Breast epithelium (tissue), 4 donors: ENCODE data around the gene TNFRSF25. TPM values are rescaled to one million over a fixed set of nuclear protein-coding genes. Genes with fewer than 3 reads are reported as not detected.

Source experiments
- DNase-seq, 2 donors: peaks; one replicate each; pipeline ENCODE4 v3.0.0-alpha.2; 2019; ENCODE audit warnings: low spot score in 2 of 2
- H3K27ac ChIP-seq, 2 donors: fragments of 200-600 bp; sonication (generic) in 1 of 2; one replicate each; pipeline ENCODE4 v1.5.1; 2016 to 2019; ENCODE audit warnings: mild to moderate bottlenecking in 1 of 2
- H3K27me3 ChIP-seq, 2 donors: fragments of 200-600 bp; sonication (generic) in 1 of 2; one replicate each; pipeline versions ENCODE4 v1.5.1 to v1.6.0; 2017 to 2019; ENCODE audit warnings: control low read depth in 1 of 2, mild to moderate bottlenecking in 1 of 2
- H3K36me3 ChIP-seq: fragments of 200-600 bp; one replicate; pipeline ENCODE4 v1.5.1; 2019
- H3K4me1 ChIP-seq, 2 donors: fragments of 200-600 bp; sonication (generic); one replicate each; pipeline ENCODE4 v1.5.1; 2016 to 2019; ENCODE audit warnings: control low read depth in 1 of 2
- H3K4me3 ChIP-seq, 3 donors: fragments of 200-600 bp; sonication (generic); 1 replicate in 2 of 3; 2 replicates in 1 of 3; pipeline ENCODE4 v1.5.1; 2016 to 2019; ENCODE audit warnings: mild to moderate bottlenecking in 3 of 3, moderate library complexity in 2 of 3
- H3K9me3 ChIP-seq, 2 donors: fragments of 200-600 bp; sonication (generic) in 1 of 2; one replicate each; pipeline ENCODE4 v1.5.1; 2016 to 2019; ENCODE audit warnings: control low read depth in 1 of 2
- CTCF ChIP-seq, 3 donors: fragments of 450-650 bp; IDR thresholded peaks; one replicate each; pipeline ENCODE4 v1.5.1; 2016 to 2017; ENCODE audit warnings: antibody characterized with exemption in 3 of 3, mild to moderate bottlenecking in 3 of 3, moderate library complexity in 3 of 3
- POLR2A ChIP-seq: fragments of 450-650 bp; IDR thresholded peaks from one replicate; pipeline ENCODE4 v1.6.1; 2016; ENCODE audit warnings: antibody characterized with exemption, mild to moderate bottlenecking, moderate library complexity
- POLR2AphosphoS5 ChIP-seq, 3 donors: sonication (generic); formaldehyde crosslinking; IDR thresholded peaks; one replicate each; pipeline ENCODE4 v1.6.1; 2017; ENCODE audit warnings: antibody characterized with exemption in 3 of 3
- intact Hi-C: fragments of 100-400 bp; cut with DNase I; formaldehyde crosslinking; loops from one replicate; pipeline ENCODE4 v1.15.1; 2023; ENCODE audit warnings: low total_unique reads
- total RNA-seq, 3 donors: library from RNA; depleted of rRNA; stranded (reverse); fragments of >200 nt; gene quantifications; one replicate each; pipeline ENCODE4 v1.1.0, GENCODE V29; 2016

Gene TNFRSF25
- total RNA-seq, 3 donors from 2014 or later = 3.8 to 13.1 (median 12.4) TPM

GRCh38 chr1:6475381-6476133 is 9.6 kb upstream of the TNFRSF25 start:
- H3K9me3 ChIP-seq = no peaks in the 10 kb centered on the region
- H3K27me3 ChIP-seq = no peaks in the 10 kb centered on the region
- H3K36me3 ChIP-seq = no peaks in the 10 kb centered on the region
- no peak overlapping the region for H3K27ac ChIP-seq
- H3K4me1 ChIP-seq = no peaks in the 10 kb centered on the region
- no peak overlapping the region for H3K4me3 ChIP-seq
- no peak for TF ChIP-seq POLR2AphosphoS5 (IDR thresholded peaks at IDR 0.05)
- TF ChIP-seq POLR2A = no peak
- peak; percentile 71 to 82 (median 81) for TF ChIP-seq CTCF (IDR thresholded peaks at IDR 0.05)
- intact Hi-C loops = no loop called here
- DNase-seq = peak in 1 of 2 donors; percentile 42

GRCh38 chr1:6474815-6475282 is 8.9 kb upstream of the TNFRSF25 start:
- TF ChIP-seq CTCF (IDR thresholded peaks at IDR 0.05) = no peak
- Histone ChIP-seq H3K27me3 (no peaks in the 10 kb centered on the region), H3K9me3 (no peaks in the 10 kb centered on the region), H3K4me1 (no peaks in the 10 kb centered on the region), H3K27ac (no peak overlapping the region), H3K4me3 (no peak overlapping the region), H3K36me3 (no peaks in the 10 kb centered on the region)
- intact Hi-C loops = no loop called here
- no peak for DNase-seq

DNA sequence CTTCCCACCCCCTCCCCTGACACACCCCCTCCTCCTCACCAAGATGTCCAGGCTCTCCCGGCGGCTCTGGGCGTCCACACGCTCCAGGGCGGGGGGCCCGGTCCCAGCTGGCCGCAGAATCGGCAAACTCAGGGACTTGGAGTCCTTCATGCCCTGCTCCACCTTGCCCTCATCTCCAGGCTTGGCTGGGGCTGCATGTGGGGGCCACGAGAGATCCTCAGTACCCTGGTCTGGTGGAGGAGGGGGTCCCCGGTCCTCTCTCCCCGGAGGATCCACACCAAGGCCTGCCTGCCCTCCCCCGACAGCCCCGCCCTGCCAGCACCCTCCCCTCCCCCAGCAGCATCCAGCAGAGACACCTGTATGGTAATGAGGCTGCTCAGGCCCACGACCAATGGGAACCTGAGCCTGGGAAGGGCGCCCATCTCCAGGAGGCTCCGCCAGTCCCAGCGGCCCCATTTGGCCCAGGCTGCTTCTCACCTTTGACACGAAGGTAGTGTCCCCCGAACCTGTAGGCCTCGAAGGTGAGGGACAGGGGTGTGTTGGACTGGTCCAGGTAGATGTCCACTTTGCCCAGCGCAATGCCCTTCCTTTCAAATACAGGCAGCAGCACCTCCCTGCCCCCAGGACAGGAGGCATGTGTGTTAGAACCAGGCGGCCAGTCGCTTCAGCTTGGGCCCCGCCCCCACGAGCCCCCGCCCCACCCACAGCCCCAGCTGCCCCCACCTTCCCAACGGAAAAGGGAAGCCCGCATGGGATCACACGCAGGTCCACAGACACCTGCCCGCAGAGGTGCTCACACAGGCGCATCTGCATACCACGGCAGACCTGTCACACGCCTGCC is 8.2 kb upstream of the TNFRSF25 start:
- TF ChIP-seq POLR2A (no peak), POLR2AphosphoS5 (IDR thresholded peaks at IDR 0.05) (no peak)
- no peak overlapping the region for H3K4me3 ChIP-seq
- no peaks in the 10 kb centered on the region for H3K27me3 ChIP-seq
- no peak overlapping the region for H3K27ac ChIP-seq
- H3K4me1 ChIP-seq = no peaks in the 10 kb centered on the region
- no peak for DNase-seq
- H3K36me3 ChIP-seq = no peaks in the 10 kb centered on the region
- intact Hi-C loops = no loop called here
- no peaks in the 10 kb centered on the region for H3K9me3 ChIP-seq

DNA sequence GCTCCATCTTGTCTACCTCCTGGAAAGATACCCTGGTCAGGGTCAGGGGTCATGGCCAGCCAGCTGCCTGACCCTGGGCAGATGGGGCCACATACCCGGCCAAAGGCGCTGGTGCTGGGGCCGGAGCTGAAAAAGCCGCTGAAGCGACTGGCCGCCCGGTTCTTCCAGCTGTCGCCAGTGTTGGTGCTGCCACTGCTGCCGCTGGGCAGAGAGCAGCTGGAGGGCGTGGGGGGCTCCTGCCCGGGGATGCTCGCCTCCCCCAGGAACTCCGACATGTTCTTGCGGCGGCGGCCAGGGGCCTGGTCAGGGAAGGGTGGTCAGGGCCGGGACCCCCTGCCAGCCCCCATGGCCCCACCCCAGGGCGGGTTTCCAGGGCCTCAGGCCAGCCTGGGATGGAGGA is 7.2 kb upstream of the TNFRSF25 start:
- Histone ChIP-seq H3K36me3 (no peaks in the 10 kb centered on the region), H3K9me3 (no peaks in the 10 kb centered on the region), H3K4me3 (no peak overlapping the region), H3K4me1 (no peaks in the 10 kb centered on the region), H3K27me3 (no peaks in the 10 kb centered on the region), H3K27ac (no peak overlapping the region)
- intact Hi-C loops = no loop called here
- TF ChIP-seq POLR2AphosphoS5 (IDR thresholded peaks at IDR 0.05) = no peak
- TF ChIP-seq CTCF (IDR thresholded peaks at IDR 0.05) = no peak
- TF ChIP-seq POLR2A = no peak
- no peak for DNase-seq

DNA sequence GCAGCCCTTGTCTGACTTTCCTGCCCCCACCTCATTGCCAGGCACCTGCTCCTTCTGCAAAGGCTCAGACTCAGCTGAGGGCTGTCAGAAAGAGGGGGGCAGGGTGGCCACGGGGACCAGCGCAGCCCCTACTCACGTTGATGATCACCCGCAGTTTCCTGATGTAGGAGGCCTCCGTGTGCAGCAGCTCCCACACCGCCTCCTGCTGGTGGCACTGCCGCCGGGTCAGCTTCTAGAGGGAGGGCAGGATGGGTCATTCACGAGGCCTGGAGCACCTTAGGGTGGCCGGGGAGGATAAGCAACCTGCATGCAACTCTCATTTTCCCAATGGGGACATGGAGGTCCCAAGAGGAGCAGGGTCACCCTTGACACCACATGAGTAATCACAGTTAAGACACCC is 6.4 kb upstream of the TNFRSF25 start:
- Histone ChIP-seq H3K27me3 (no peaks in the 10 kb centered on the region), H3K4me3 (no peak overlapping the region), H3K4me1 (no peaks in the 10 kb centered on the region), H3K27ac (peak overlapping the region in 1 of 2 donors; percentile 25), H3K9me3 (no peaks in the 10 kb centered on the region), H3K36me3 (no peaks in the 10 kb centered on the region)
- intact Hi-C loops = no loop called here
- TF ChIP-seq POLR2A = no peak
- no peak for DNase-seq

DNA sequence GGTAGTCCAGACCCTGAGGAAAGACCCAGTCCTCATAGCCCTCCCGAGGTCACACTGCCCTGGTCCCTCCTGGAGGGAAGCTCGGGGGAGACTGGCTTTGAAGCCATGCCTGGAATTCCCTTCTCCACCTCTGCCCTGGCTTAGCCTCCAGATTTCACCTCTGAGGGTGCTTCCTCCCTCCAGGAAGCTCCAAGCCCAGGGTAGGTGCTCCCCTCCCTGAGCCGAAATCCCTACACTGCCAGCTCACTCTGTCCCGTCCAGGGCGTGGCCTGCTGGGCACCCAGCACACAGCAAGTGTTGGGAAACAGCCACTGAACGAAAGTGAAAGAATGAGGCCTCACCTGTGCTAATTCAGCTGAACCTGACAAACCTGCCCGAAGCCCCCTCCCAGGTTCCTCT is 6.0 kb upstream of the TNFRSF25 start:
- DNase-seq = peak in 1 of 2 donors; percentile 43
- no peaks in the 10 kb centered on the region for H3K4me1 ChIP-seq
- intact Hi-C loops = no loop called here
- H3K4me3 ChIP-seq = no peak overlapping the region
- no peaks in the 10 kb centered on the region for H3K27me3 ChIP-seq
- TF ChIP-seq CTCF (IDR thresholded peaks at IDR 0.05) (no peak), POLR2A (no peak), POLR2AphosphoS5 (IDR thresholded peaks at IDR 0.05) (no peak)
- H3K9me3 ChIP-seq = no peaks in the 10 kb centered on the region
- H3K36me3 ChIP-seq = no peaks in the 10 kb centered on the region
- peak overlapping the region; percentile 1 to 25 for H3K27ac ChIP-seq
